HG02840 (cell line): ENCODE results near the gene SYNE1.
"Not testable (repeated sequence)": the region's sequence is repeated elsewhere in the genome, so short reads cannot be mapped to it uniquely, and the experiment has no call there.

Experiments used
- ATAC-seq: cut with Tn5 transposase; IDR thresholded peaks from one replicate; pipeline ENCODE4 v1.9.1; 2021; ENCODE audit warnings: mild to moderate bottlenecking, moderate library complexity, moderate number of reproducible peaks; ENCODE audit not compliant: unreplicated experiment, low FRiP score

The SYNE1 gene

GRCh38 chr6:152572338-152573088, 64.6 kb downstream of the SYNE1 start:
- ATAC-seq, result no peak

DNA sequence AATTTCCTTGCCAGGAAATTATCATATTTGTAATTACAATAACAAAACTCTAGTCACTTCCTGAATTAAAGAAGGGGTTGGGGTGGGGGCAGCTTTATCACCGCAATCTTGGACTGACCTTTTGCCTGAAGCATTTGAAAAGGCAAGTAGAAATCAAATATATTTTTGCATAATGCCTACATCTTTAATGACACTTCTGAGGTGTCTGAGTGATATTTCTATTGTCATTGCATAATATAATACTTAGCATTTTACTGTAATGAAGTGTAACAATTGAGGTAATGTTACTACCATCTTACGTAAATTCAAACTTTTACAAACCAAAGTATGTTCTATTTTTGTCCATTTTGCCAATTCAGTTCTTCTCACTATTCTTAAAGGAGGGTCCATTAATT, 65.2 kb downstream of the SYNE1 start:
- ATAC-seq, result no peak

DNA sequence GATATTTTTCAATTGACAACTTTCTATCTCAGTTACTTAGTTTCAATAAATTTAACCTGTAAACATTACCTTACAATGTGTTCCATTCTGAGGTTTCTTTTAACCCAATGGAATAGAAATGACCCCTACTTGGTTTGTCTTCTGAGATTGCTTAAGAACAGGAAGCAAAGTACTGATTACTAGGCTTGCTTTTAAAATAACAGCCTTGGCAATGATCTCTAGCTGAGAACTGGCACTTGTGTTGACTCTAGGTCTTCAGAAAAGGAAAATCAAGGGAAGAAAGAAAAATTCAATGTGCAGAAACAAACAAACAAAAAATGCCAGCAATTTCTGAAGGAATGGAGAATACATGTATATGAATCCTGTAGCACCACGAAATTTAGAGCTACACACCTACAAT, 66.1 kb downstream of the SYNE1 start:
- no peak for ATAC-seq

GRCh38 chr6:152566103-152566875, 70.9 kb downstream of the SYNE1 start:
- ATAC-seq, result no peak

GRCh38 chr6:152563177-152563576, 74.0 kb downstream of the SYNE1 start:
- no peak for ATAC-seq

DNA sequence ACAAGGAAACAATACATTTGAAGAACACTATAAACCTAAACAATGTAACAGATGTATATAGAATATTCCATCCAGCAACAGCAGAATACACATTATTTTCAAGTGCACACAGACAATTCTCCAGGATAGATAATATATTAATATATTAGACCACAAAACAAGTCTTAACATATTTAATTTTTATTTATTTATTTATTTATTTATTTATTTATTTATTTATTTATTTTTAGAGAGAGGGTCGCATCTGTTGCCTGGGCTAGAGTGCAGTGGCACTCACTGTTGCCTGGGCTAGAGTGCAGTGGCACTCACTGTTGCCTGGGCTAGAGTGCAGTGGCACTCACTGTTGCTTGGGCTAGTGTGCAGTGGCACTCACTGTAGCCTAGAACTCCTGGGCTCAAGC, 78.4 kb downstream of the SYNE1 start:
- not testable (repeated sequence) for ATAC-seq

DNA sequence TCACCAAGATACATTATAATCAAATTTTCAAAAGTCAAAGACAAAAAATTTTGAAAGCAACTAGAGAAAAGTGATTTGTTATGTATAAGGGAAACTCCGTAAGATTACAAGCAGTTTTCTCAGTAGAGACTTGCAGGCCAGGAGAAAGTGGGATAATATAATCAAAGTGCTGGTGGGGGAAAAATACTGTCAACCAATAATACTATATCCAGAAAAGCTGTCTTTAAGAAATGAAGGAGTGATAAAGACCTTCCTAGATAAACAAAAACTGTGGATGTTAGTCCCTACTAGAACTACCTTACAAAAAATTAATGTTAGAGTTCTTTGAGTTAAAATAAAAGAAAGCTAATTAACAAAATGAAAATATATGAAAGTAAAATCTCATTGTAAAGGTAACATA, 79.7 kb downstream of the SYNE1 start:
- no peak for ATAC-seq

- ATAC-seq, result no peak
Measured at GRCh38 chr6:152554851-152555250, 82.3 kb downstream of the SYNE1 start.

DNA sequence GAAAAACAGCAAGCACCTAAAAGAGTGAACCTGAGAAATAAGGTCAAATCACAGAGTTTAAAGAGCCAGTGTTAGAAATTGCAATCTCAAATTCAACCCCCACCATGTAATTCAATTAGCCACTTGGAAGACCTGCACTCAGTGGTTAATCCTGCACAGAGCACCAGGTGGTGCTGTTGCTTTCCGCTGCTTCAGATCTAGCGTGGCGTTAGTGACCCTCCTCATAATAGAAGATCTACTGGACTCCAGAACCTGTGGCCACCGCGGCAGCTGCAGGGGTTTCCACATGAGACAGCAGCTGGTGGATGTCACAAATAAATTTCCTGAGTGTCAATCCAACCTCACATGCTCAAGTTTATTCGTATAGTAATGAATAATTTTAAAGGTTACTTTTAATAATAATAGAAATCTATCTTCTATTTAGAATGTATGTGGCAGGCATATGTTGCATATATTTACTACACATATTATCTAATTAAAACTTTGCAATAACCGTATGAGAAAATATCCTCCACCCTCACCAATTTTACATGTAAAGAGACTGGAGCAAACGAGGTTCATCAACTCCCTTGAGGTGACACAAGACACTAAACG, 84.4 kb downstream of the SYNE1 start:
- peak; percentile 84 for ATAC-seq

DNA sequence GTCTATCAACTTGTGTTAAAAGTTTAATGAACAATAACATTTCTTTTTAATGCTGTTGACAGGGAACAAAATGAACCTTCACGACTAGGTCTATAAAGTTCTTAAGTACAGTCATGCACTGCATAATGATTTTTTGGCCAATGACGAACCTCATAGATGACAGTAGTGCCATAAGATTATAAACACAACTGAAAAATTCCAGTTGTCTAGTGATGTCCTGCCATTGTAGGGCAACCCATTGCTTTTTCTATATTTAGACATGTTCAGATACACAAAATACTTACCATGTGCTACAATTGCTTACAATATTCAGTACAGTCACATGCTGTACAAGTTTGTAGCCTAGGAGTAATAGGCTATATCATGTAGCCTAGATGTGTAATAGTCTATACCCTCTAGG, 93.6 kb downstream of the SYNE1 start:
- ATAC-seq, result no peak

- ATAC-seq, result no peak
Measured at GRCh38 chr6:152540381-152540780, 96.8 kb downstream of the SYNE1 start.

GRCh38 chr6:152534541-152534940, 102.6 kb downstream of the SYNE1 start:
- no peak for ATAC-seq

DNA sequence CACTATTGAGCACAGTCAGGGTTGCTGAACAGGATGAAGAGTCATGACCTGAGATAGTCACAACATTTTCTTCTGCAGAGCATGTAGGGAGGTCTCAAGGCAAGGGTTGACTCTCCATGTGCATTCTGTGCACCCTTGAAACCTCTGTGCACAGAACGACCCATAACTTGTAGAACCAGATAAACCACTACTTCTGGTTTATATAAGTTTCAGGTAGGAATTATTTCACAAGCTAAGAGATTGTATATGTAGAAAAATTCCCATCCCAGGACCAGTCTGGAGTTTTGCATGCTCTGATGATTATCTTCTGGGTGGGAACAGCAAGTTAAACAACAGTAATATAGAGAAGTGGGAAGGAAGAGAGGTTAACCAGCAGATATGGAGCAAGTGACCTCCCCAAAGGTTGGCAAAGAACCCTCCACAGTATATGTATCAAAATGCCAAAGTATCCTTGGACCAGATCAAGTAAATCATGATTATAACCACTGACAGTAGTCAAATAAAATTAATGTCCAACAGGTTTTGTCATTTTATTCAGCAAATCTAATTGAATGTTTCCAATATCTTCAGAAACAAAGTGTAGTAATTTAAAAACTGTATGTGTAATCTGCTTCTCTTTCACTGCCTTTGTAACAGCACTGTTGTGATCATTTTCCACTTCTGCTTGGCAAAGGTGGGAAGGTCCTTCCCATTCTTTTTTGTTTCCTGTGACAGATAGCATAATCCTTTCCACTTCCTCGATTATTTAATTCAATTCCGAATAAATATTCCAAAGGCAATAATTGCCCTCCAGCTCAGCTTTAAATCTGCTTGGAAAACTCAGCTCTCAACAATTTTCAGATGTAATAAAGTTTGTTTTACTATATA, 104.4 kb downstream of the SYNE1 start:
- ATAC-seq, result no peak

- ATAC-seq, result no peak
Measured at GRCh38 chr6:152531659-152532058, 105.5 kb downstream of the SYNE1 start.

DNA sequence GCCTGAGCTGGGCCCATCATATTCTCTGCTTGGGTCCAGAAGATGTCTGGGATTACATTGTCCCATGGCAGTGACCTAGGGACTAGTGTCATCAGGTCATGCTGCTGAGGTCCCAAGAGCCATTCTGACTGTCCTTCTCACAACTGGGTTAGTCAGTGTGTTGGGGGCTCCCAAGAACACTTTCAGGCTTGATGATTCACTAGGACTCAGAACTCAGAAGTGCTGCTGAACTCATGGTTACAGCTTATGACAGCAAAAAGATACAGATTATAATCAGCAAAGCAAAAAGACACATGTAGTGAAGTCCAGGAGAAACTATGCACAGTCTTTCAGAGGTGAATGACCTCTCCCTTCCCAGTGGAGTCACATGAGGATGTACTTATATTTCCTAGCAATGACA, 107.8 kb downstream of the SYNE1 start:
- ATAC-seq, result no peak

- not testable (repeated sequence) for ATAC-seq
Measured at GRCh38 chr6:152514120-152514519, 123.0 kb downstream of the SYNE1 start.

DNA sequence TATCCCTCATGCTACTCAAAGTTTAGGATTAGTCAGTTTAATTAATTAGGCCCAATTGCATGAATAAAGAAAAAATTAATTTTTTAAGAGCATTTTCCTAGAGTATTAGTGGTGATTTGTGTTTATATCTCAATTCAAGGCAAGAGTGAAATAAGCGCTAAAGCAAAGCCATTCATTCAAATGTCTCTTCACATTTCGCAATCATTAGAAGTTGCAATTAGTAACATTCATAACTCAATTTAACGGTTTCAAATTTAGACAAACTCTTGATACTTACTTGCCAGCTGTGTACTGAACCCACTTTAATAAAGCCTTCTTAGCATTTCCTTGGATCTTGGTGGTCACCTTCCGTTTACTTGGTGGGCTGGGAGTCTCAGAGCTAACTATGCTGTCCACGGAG, 127.2 kb downstream of the SYNE1 start:
- no peak for ATAC-seq

DNA sequence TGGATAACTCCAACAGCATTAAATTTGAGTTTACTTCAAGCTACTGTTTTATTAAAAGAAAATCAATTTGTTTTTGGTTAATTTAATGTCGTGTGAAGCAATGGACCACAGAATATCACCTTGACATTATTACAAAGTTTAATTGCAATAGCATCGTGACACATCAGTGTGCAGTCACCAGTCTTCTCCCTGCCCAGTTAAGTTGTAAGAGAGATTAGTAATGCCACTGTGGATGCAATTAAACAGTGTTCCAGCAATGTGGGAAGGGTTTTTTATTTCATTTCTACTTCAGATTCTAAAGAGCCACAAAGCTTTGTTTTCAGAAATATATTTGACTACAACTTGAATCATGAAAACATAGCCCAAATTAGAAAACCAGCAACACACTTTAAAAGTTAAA, 128.7 kb downstream of the SYNE1 start:
- no peak for ATAC-seq

- no peak for ATAC-seq
Measured at GRCh38 chr6:152503546-152503945, 133.6 kb downstream of the SYNE1 start.

DNA sequence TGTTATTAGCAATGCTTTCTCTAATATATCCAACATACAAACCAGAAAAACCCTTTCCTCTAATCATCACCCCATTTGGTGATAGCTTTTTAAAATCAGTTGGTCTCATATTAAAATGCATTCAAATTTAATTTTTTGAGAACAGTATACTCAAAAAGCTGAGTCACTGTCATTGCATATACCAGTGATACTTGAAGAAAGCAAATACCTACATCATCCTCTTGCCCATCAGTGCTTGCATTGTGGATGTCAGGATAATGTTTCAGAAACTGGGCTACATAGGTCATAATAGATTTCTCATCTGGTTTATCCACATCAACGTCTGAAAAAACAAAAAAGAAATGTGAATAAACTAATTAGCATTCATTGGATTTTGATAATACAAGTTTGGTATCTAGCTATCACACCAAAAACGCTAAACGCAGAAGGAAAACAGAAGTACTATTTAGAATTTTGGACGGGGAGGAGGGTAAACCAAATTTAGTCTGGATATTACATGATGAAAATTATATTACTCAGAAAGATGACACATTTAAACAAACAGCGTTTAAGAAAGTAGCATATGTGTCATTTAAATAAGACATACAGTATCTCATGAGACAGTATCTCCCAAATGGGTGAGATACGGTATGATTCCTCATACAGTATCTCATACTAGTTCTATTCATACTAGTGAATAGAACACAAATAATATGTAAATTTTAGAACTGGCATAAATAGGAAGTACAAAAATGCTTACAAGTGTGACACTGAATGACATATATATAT, 134.6 kb downstream of the SYNE1 start:
- ATAC-seq, result no peak
